ENCODE results near the gene TBL1Y.
"Not testable (repeated sequence)": the region's sequence is repeated elsewhere in the genome, so short reads cannot be mapped to it uniquely, and the experiment has no call there.

Gene TBL1Y
- total RNA-seq: 0 reads per million in 3 donors

- Histone ChIP-seq H3K27ac (ENCODE audit: insufficient read depth, low read length, poor library complexity, severe bottlenecking) (no peak within 1 kb of the TSS), H3K9me3 (ENCODE audit: control insufficient read depth, low read length) (no peaks in the 10 kb centered on the region), H3K27me3 (replicated peaks; ENCODE audit: control insufficient read depth, insufficient read depth, low read length, poor library complexity, severe bottlenecking) (no peaks in the 10 kb centered on the region), H3K36me3 (ENCODE audit: control insufficient read depth, insufficient read depth, low read length) (no peaks in the 10 kb centered on the region), H3K4me3 (ENCODE audit: insufficient read depth, low read depth, low read length, poor library complexity, severe bottlenecking) (no peak within 1 kb of the TSS), H3K4me1 (ENCODE audit: control insufficient read depth, insufficient read depth, low read length, poor library complexity, severe bottlenecking) (no peaks in the 10 kb centered on the region)
- no peak for DNase-seq
These were observed at the start of gene TBL1Y for GRCh38 chrY:6910372-6911252. TSS of gene TBL1Y (plus strand) at chrY:6910697. CDS start at chrY:7025085, 114,388 bp downstream.

GRCh38 chrY:6894496-6894895 lies 16.0 kb upstream of the TBL1Y start:
- Histone ChIP-seq H3K27me3 (replicated peaks; ENCODE audit: control insufficient read depth, insufficient read depth, low read length, poor library complexity, severe bottlenecking) (no peaks in the 10 kb centered on the region), H3K27ac (ENCODE audit: insufficient read depth, low read length, poor library complexity, severe bottlenecking) (no peak overlapping the region), H3K36me3 (ENCODE audit: control insufficient read depth, insufficient read depth, low read length) (no peaks in the 10 kb centered on the region), H3K4me1 (ENCODE audit: control insufficient read depth, insufficient read depth, low read length, poor library complexity, severe bottlenecking) (no peaks in the 10 kb centered on the region), H3K9me3 (ENCODE audit: control insufficient read depth, low read length) (no peaks in the 10 kb centered on the region), H3K4me3 (ENCODE audit: insufficient read depth, low read depth, low read length, poor library complexity, severe bottlenecking) (no peak overlapping the region)
- no peak for DNase-seq

GRCh38 chrY:6895236-6895635 lies 15.3 kb upstream of the TBL1Y start:
- no peak for DNase-seq
- Histone ChIP-seq H3K9me3 (ENCODE audit: control insufficient read depth, low read length) (no peaks in the 10 kb centered on the region), H3K36me3 (ENCODE audit: control insufficient read depth, insufficient read depth, low read length) (no peaks in the 10 kb centered on the region), H3K4me1 (ENCODE audit: control insufficient read depth, insufficient read depth, low read length, poor library complexity, severe bottlenecking) (no peaks in the 10 kb centered on the region), H3K27me3 (replicated peaks; ENCODE audit: control insufficient read depth, insufficient read depth, low read length, poor library complexity, severe bottlenecking) (no peaks in the 10 kb centered on the region), H3K27ac (ENCODE audit: insufficient read depth, low read length, poor library complexity, severe bottlenecking) (no peak overlapping the region), H3K4me3 (ENCODE audit: insufficient read depth, low read depth, low read length, poor library complexity, severe bottlenecking) (no peak overlapping the region)

- not testable (repeated sequence) for H3K4me1 ChIP-seq (ENCODE audit: control insufficient read depth, insufficient read depth, low read length, poor library complexity, severe bottlenecking); H3K27me3 ChIP-seq (replicated peaks; ENCODE audit: control insufficient read depth, insufficient read depth, low read length, poor library complexity, severe bottlenecking); H3K36me3 ChIP-seq (ENCODE audit: control insufficient read depth, insufficient read depth, low read length); DNase-seq; H3K9me3 ChIP-seq (ENCODE audit: control insufficient read depth, low read length); H3K4me3 ChIP-seq (ENCODE audit: insufficient read depth, low read depth, low read length, poor library complexity, severe bottlenecking); H3K27ac ChIP-seq (ENCODE audit: insufficient read depth, low read length, poor library complexity, severe bottlenecking)
These were observed 8.4 kb upstream of the TBL1Y start for GRCh38 chrY:6902116-6902515.

- no peak overlapping the region for H3K4me3 ChIP-seq (ENCODE audit: insufficient read depth, low read depth, low read length, poor library complexity, severe bottlenecking)
- no peaks in the 10 kb centered on the region for H3K27me3 ChIP-seq (replicated peaks; ENCODE audit: control insufficient read depth, insufficient read depth, low read length, poor library complexity, severe bottlenecking)
These were observed 2.9 kb upstream of the TBL1Y start for GRCh38 chrY:6907591-6907990.

GRCh38 chrY:6908021-6908420 lies 2.5 kb upstream of the TBL1Y start:
- DNase-seq; H3K4me1 ChIP-seq (ENCODE audit: control insufficient read depth, insufficient read depth, low read length, poor library complexity, severe bottlenecking); H3K27me3 ChIP-seq (replicated peaks; ENCODE audit: control insufficient read depth, insufficient read depth, low read length, poor library complexity, severe bottlenecking); H3K36me3 ChIP-seq (ENCODE audit: control insufficient read depth, insufficient read depth, low read length); H3K9me3 ChIP-seq (ENCODE audit: control insufficient read depth, low read length); H3K27ac ChIP-seq (ENCODE audit: insufficient read depth, low read length, poor library complexity, severe bottlenecking); H3K4me3 ChIP-seq (ENCODE audit: insufficient read depth, low read depth, low read length, poor library complexity, severe bottlenecking): not testable (repeated sequence)

More at GRCh38 chrY:6907591-6907990, 2.9 kb upstream of the TBL1Y start:
- H3K9me3 ChIP-seq (ENCODE audit: control insufficient read depth, low read length): no peaks in the 10 kb centered on the region
- no peaks in the 10 kb centered on the region for H3K4me1 ChIP-seq (ENCODE audit: control insufficient read depth, insufficient read depth, low read length, poor library complexity, severe bottlenecking)
- no peak for DNase-seq
- H3K36me3 ChIP-seq (ENCODE audit: control insufficient read depth, insufficient read depth, low read length): no peaks in the 10 kb centered on the region
- H3K27ac ChIP-seq (ENCODE audit: insufficient read depth, low read length, poor library complexity, severe bottlenecking): no peak overlapping the region

GRCh38 chrY:6909118-6909521 lies 1.4 kb upstream of the TBL1Y start:
- no peak for DNase-seq
- Histone ChIP-seq H3K9me3 (ENCODE audit: control insufficient read depth, low read length) (no peaks in the 10 kb centered on the region), H3K27me3 (replicated peaks; ENCODE audit: control insufficient read depth, insufficient read depth, low read length, poor library complexity, severe bottlenecking) (no peaks in the 10 kb centered on the region), H3K4me3 (ENCODE audit: insufficient read depth, low read depth, low read length, poor library complexity, severe bottlenecking) (no peak overlapping the region), H3K27ac (ENCODE audit: insufficient read depth, low read length, poor library complexity, severe bottlenecking) (no peak overlapping the region), H3K4me1 (ENCODE audit: control insufficient read depth, insufficient read depth, low read length, poor library complexity, severe bottlenecking) (no peaks in the 10 kb centered on the region), H3K36me3 (ENCODE audit: control insufficient read depth, insufficient read depth, low read length) (no peaks in the 10 kb centered on the region)

- no peak overlapping the region for H3K4me3 ChIP-seq (ENCODE audit: insufficient read depth, low read depth, low read length, poor library complexity, severe bottlenecking)
- H3K27me3 ChIP-seq (replicated peaks; ENCODE audit: control insufficient read depth, insufficient read depth, low read length, poor library complexity, severe bottlenecking): no peaks in the 10 kb centered on the region
- H3K4me1 ChIP-seq (ENCODE audit: control insufficient read depth, insufficient read depth, low read length, poor library complexity, severe bottlenecking): no peaks in the 10 kb centered on the region
- no peak overlapping the region for H3K27ac ChIP-seq (ENCODE audit: insufficient read depth, low read length, poor library complexity, severe bottlenecking)
- DNase-seq: no peak
- no peaks in the 10 kb centered on the region for H3K9me3 ChIP-seq (ENCODE audit: control insufficient read depth, low read length)
- H3K36me3 ChIP-seq (ENCODE audit: control insufficient read depth, insufficient read depth, low read length): no peaks in the 10 kb centered on the region
These were observed 641 bp upstream of the TBL1Y start for GRCh38 chrY:6909856-6910255.

- Histone ChIP-seq H3K4me1 (ENCODE audit: control insufficient read depth, insufficient read depth, low read length, poor library complexity, severe bottlenecking) (no peaks in the 10 kb centered on the region), H3K36me3 (ENCODE audit: control insufficient read depth, insufficient read depth, low read length) (no peaks in the 10 kb centered on the region), H3K27ac (ENCODE audit: insufficient read depth, low read length, poor library complexity, severe bottlenecking) (no peak within 1 kb of the TSS), H3K9me3 (ENCODE audit: control insufficient read depth, low read length) (no peaks in the 10 kb centered on the region), H3K27me3 (replicated peaks; ENCODE audit: control insufficient read depth, insufficient read depth, low read length, poor library complexity, severe bottlenecking) (no peaks in the 10 kb centered on the region), H3K4me3 (ENCODE audit: insufficient read depth, low read depth, low read length, poor library complexity, severe bottlenecking) (no peak within 1 kb of the TSS)
- DNase-seq: no peak
These were observed 870 bp downstream of the TBL1Y start, which contains the start of gene AMELY for GRCh38 chrY:6911253-6911881. TSS of gene AMELY (minus strand) at chrY:6911752. CDS start at chrY:6872608, 39,144 bp downstream.

GRCh38 chrY:6913362-6913761 lies 2.9 kb downstream of the TBL1Y start:
- no peaks in the 10 kb centered on the region for H3K27me3 ChIP-seq (replicated peaks; ENCODE audit: control insufficient read depth, insufficient read depth, low read length, poor library complexity, severe bottlenecking)
- H3K4me3 ChIP-seq (ENCODE audit: insufficient read depth, low read depth, low read length, poor library complexity, severe bottlenecking): no peak overlapping the region
- H3K4me1 ChIP-seq (ENCODE audit: control insufficient read depth, insufficient read depth, low read length, poor library complexity, severe bottlenecking): no peaks in the 10 kb centered on the region
- H3K27ac ChIP-seq (ENCODE audit: insufficient read depth, low read length, poor library complexity, severe bottlenecking): no peak overlapping the region
- no peaks in the 10 kb centered on the region for H3K36me3 ChIP-seq (ENCODE audit: control insufficient read depth, insufficient read depth, low read length)
- DNase-seq: no peak
- H3K9me3 ChIP-seq (ENCODE audit: control insufficient read depth, low read length): no peaks in the 10 kb centered on the region
